NCI-H1092 (cell line): ENCODE measurements around the gene GASK1B.

ENCODE experiments used
- DNase-seq: peaks from one replicate; lab custom pipeline; 2025; lab: John Stamatoyannopoulos, UW

The GASK1B gene

DNA sequence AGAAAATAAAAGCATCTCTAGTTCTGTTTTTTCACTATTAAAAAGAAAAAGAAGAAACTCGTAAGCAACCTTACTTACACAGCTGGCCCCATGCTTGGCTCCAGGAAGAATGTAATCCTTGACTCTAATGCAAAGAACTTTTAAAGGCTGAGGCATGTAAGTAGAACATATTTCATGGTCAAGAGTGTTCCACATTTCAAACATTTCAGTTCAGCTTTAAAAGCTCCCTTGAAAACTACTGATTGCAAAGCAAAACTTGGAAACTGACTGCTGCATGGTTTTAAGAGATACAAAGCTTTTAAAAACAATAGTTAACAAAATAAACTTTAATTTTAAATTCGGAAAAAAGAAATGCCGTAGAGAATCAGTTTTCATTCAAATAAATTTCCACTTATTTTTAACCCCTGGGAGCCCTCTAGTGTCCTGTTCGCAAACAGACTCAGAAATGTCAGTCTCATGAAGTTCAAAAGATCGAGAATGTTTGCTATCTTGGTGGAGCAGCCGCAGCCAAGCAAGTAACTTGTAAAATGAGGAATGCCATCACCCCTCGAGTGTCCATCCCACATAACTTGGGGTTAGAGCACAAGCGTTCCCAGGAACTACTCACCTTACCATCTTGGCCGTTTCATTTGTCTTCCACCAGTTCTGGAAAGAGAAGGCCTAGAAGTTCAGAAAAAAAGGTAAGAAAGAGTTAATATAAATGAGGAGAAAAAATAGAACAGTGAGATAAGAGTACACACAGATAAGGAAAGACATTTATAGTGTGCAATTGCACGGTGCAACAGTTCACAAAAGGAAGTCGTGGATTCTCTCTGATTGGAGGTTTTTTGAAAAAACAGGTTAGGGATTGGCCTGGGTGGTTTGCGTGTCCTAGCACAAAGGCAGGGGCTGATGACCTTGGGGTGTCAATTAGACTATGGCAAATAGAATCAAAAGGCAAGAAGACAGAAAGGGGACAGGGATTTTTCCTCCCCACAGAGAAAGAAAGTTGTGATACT, at the start of gene GASK1B:
Gene GASK1B, minus strand, starts transcription at position 765 of the 998 bp plus-strand sequence. CDS start 1,650 bp downstream, outside the sequence.
- DNase-seq = no peak

DNA sequence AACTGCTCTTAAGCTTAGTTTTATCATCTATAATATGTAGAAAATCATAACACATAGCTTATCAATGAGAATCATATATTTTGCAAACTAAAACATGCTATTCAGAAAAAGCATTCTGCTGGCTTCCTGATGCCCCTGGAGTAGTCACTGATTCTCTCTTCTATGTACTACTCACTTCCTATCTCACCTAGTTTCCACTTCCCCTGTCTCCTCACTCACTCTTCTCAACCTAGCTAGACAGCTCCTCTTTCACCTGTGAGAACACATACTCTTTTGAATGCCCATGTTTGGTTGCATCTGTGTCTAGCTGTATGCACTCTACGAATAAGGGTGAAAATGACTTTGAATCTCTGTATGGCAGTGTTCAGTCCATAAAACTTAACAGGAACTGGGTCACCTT, 46.8 kb upstream of the GASK1B start:
- DNase-seq = no peak

DNA sequence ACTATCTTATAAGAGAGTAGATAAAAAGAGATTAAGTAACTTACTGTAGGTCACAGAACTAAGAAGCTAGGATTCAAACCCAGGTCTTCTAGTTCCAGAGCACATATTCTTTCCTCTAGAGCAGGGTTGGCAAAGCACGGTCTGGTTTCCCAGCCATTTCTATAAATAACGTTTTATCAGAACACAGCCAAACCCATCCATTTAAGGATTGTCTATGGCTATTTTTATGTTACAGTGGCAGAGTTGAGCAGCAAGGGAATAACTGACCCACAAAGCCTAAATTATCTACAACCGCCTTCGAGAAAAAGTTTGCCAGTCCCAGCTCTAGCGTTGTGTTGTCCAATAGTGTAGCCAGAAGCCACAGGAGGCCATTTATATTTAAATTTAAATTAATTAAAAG, 44.9 kb upstream of the GASK1B start:
- DNase-seq = no peak

DNA sequence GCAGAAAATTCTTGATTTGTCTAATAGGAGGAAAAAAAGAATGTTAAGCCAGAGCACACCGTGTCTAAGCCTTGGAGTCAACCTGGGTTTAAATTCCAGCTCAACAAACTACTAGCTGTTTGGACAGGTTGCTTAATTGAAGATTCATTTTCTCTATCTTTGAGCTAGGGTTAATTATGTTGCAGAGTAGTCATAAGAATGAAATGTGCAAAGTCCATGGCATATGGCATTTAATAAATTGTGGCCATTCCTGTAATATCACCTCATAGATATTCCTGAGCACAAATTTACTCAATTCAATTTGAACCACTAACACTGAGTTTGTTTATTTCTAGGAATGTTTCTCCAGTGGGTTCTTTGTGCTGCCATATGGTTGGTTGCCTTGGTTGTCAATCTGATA, 42.0 kb upstream of the GASK1B start:
- no peak for DNase-seq

DNA sequence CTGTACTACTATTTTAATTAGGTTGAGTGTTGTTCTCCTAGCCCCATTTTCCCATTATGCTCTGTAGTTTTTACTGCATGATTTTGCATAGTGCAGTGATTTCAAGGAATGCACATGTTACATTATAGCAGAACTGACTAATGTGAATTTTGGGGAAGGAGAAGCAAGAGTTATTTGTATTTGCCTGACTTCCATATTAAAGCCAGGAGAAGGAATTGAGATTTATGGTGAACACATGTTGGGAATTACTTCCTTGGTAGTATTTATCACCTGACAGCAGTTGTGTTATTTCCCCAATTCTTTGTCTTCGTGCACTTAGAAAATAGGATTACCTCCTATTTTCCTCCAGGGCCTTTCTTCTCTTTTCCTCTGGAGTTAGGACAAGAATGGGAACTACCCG, 40.6 kb upstream of the GASK1B start:
- no peak for DNase-seq

DNA sequence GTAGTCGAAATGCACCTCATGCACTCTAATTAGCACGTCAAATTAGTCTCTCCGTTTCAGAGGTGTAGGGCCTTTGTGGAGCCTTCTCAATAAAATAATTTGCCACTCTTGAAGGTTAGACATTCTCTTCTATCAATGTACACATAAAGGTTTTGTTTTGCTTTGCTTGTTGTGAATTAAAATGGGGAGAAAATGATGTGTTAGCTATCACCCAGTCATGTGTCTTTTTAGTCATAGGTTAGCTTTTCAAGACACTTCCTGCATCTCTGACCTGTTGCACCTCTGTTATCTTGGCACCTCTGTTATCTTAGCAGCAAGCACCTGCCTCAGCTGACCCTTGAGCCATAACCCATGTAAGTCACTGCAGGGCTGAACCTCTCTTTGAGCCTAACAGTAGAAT, 38.4 kb upstream of the GASK1B start:
- DNase-seq = no peak

DNA sequence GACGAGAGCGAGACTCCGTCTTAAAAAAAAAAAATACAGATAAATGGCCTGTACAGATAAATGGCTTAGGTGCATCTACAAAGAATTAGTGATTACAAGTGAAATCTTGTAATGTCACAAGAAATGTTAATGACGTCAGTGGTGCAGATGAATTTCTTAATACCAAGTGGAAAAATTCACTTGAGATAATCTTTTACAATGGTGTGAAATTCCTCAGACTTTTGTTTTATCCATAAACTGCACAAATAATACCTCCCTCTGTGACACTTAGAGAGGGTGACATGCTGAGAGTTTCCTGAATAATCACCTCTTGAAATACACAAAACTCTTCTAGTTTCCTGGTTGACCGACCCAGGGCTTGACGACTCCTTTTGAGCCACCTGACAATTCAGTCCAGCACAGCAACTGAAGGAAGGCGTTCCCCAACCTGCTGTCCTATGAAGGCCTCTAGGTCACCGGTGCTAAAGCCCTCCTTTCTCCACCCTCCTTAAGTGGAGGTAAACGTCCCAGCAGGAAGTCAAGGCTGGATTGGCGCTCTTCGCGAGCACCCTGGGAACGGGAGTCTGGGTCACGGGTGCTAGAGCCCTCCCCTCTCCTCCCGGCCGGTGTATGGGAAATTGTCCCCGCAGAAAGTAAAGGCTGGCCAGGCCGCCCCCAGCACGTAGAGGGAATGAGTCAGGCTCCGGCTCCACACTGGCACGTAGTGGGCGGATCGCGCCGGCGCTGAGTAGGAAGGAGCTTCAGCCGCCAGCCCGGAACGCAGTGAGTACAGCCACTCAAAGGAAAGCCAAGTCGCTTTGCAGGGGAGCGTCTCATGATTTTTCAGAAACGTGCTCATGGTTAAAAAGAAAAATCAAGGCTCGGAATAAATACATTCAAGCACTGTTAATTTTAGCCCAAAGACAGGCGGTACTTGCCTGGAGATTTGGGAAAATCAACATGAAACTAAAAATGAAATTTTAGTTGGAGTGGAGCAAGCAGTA, 37.3 kb upstream of the GASK1B start, which contains the start of gene TMEM144:
Gene TMEM144, plus strand, starts transcription at position 662 of the 983 bp plus-strand sequence. CDS start 2,182 bp downstream, outside the sequence.
- no peak for DNase-seq

DNA sequence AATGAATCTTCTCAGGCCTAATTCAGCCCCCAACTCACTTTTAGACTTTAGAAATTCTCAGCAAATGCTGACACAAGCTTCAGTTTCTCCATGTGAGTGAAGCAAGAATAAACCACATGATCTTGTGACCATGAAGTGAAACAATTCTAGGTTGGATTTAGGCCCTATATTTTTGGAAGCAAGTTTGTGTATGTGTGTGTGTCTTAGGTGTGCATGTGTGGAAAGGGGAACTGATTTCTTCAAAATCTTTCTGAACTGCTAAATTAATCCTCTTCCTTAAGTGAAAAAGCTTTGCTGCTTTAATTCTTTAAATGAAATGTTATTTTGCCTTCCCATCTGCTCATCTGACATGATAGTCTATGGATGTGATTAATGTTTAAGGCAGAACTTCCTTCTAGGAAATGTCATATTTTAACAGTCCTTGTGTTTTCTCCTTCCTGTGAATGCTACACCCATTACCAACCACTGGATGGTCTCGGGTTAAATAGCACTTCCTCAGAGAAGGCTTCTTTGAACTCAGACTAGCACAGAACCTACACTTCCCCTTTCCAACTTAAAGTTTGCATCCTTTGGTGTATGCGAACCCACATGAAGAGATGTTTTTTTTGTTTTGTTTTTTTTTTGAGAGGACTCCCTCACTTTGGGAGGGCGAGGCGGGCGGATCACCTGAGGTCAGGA, 36.3 kb upstream of the GASK1B start:
- no peak for DNase-seq

DNA sequence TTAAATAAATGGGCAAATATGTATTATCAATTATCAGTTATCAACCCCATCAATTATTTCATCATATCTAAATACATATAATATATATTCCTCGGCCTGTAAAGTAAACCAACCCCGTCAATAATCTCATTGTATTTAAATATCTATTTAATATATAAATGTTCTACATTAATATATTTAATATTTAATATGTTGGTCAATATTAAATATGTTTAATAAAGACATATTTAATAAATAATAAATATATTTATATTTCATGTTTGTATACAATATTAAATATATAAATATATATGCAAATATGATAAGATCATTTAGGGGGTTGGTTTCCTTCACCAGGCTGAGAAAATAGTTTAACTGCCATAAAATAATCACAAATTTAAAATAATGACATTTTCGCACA, 31.1 kb upstream of the GASK1B start:
- DNase-seq = no peak

DNA sequence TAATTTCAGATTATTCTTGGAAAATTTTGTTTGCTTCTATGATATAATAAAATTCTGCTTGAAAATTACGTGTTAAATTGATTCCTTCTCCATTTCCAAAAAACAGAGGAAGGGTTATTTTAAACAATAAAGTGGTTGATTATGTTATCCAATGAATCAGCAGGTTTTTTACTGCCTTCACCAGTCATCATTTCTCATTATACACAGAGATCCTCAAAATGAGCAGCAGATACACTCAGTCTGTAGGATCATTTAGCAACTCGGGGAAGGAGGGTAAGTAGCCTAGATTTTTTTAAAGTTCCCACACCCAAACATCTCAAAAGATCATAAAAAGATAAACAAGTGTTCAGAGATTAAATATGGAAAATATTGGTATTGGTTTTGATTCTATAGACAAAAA, 30.6 kb upstream of the GASK1B start:
- no peak for DNase-seq

DNA sequence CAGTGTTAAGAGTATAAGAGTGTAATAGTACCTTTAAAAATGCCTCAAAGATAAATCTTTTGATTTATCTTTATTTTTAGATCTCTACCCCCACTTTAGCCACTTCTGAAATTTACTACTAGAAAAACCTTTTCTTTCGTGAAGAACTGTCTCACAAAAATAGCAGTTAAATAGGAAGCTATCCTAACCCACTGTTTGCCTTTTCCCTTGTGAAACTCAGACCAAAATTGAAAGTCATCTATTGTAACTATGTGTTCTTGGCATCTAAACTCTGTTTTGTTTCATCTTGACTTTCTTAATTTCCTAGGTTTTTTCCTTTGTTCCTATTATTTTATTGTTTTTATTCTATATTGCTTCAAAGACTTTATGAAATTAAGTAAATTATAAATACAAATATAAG, 29.7 kb upstream of the GASK1B start:
- no peak for DNase-seq

DNA sequence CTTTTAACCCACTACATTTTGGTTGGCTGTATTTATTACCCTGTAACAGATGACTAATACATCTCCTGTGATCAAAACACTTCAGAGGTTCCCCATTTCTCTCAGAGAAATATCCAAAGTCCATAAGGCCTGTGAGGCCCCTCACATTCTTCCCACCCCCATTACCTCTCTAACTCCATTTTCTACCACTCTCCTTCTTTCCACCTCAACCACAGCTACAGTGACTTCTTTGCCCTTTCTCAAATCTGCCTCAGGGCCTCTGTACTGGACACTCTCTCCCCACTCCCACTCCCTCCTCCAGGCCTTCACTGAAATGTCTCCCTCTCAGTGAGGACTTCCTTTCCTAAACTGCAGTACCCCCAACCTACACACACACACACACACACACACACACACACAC, 29.1 kb upstream of the GASK1B start:
- DNase-seq = no peak

DNA sequence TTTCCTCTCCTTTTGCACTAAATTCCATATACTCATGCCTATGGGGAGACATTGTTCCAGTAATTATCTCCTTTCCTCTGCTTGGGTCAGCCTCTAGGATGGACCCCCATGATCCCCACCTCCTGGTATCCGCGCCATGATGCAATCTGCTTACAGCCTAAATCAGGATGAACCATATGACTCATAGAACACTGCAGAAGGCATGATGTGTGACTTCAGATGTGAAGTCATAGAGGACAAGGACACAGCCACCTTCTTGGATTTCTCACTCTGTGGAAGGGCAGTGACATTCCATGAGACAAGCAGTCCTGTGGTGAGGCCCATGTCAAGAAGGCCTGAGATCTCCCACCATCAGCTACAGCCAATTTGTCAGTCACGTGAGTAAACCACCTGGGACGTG, 28.5 kb upstream of the GASK1B start:
- no peak for DNase-seq

DNA sequence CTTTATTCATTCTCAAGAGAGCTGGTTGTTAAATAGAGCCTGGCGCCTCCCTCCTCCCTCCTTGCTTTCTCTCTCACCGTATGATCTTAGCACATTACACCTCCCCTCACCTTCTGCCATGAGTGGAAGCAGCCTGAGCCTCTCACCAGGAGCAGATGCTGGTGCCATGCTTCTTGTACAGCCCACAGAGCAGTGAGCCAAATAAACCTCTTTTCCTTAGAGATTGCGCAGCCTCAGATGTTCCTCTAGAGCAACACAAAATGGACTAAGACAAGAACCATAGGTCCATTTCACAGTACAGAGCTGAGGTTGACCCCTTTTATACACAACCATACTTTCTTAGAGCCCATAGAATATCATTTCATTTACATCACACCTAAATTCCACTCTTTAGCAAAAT, 27.4 kb upstream of the GASK1B start:
- no peak for DNase-seq

DNA sequence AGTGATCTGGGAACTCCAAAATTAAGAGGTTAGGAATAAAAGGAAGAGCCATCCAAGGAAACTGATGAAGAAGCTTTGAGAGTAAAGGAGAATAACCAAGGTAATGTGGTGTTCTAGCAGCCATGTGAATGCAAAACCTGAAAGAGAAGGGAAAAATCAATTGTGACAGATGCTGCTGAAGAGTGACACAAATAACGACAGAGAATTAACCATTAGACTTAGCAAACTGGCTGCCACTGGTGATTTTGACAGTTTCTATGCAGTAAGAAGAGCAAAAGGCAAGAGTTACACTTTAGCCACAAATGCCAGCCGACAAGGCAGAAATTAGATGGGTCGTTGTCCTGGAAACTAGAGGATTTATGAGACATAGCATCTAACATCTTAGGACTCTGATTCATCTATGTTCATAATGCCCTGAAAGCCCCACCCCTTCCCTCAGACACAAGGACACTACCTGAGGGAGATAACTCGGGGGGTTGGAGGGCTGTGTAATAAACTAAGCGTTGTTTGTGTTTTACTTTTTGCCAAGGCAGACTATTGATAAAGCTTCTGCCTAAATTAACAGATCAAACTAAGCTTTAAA, 24.5 kb upstream of the GASK1B start:
- no peak for DNase-seq

DNA sequence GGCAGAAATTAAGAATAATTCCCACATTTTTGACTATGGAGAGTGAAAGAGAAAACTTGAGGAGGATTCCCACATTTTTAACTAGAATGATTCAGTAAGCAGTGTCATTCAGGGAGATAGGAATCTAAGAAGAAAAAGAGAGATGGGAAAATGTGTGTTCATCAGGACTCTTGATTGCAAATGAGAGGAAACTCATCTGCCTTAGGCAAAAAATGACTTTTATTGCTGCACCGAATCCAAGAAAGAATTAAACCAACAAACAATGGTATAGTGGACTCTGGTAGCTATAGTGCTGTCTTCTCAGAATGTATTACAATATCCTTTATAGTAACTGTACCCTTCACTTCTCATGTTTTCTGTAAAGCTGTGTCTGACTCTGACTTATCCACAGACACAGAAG, 22.5 kb upstream of the GASK1B start:
- DNase-seq = no peak

DNA sequence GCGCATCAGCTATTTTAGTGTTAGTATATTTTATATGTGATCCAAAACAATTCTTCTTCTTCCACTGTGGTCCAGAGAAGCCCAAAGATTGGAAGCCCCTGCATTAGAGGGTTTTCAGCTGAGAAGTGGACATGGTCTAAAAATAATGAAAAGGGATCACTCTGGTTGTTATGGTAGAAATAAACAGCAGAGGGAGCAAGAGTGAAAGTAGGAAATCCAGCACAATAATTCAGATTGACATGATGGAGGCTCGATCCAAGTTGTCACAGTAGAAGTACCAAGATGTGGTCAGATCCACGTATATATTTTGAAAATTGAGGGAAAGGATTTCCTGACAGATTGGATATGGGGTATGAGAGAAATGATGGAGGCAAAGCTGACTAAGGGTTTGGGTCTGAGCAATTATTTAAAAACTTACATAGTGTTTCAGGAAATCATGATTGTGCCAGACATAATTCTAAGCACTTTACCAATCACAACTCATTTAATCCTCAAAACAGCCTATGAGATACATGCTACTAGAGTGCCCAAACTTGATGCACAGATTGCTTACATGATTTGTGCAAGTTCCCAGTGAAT, 20.4 kb upstream of the GASK1B start:
- no peak for DNase-seq

DNA sequence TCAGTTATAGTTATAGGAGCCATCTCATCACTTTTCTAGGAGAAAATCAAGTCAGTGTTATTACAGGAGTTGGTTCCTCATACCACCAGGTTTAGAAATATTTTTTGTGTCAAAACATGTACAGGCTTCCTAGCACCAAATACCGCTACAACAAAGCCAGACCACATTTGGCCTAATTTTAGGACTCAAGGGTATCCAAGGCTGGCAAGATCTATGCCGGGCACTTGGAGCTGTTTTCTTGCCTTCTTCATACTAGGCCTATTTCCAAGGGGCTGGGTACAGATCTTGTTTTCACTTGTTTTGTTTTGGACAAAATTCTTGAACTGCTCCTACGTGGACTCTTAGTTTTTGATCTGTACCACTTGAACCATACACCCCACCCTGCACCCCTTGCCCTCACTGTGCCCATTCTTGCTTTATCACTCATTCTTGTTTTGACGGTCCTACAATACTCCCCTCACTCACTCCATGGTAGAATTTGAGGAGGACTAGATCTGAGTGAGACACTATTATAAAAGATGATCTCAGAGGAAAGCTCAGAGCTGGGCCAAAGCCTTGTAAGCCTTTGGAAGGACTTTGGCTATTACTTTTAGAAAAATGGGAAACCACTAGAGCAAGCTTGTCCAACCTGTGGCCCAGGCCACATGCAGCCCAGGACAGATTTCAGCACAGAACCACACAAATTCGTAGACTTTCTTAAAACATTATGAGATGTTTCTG, 19.8 kb upstream of the GASK1B start:
- no peak for DNase-seq

DNA sequence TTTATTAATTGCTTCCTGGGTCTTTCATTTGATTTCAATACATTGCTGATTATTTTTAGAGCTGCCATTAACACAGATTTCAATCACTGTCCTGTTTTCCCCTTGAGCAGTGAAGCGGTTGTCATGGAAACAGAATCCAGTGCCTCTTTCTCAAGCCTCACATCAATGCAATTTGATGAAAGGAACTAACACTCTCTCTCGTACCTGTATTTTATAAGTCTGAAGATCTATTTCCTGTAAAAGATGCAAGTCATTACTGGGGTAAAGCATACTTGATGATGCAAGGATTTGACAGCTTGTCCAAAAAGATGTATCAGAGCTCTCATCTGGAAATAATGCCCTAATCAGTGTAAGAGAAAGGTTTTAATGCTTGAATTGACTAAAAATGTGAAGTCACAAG, 17.9 kb upstream of the GASK1B start:
- no peak for DNase-seq

DNA sequence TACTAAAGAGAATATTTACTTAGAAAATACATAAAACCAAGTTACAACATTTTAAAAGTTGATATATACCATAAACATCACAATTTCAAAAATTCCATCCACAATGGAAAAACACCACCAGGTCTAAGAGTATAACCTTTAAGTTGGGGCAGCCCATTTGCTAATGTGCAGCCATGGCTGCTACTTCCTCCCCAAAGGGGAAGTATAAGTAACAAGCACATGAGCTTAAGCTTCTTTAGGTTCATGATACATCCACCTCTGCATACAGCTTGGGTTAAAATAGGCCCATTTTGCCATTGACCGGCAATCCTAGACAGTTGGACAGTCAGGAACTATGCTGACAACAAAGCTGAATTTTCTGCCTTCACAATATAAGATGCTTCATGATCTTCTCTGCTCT, 16.6 kb upstream of the GASK1B start:
- DNase-seq = no peak

DNA sequence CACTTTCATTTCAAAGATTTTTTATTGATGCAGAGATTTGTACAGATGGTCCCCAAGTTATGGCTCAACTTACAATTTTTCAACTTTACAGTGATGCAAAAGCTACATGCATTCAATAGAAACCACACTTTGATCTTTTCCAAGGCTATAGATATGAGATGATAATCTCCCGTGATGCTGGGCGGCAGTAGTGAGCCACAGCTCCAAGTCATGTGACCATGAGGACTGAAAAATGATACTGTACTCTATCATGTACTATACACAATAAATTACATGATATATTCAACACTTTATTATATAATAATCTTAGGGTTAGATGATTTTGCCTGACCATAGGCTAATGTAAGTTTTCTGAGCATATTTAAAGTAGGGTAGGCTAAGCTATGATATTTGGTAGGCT, 14.0 kb upstream of the GASK1B start:
- no peak for DNase-seq
